IPS-15b (cell line): ENCODE data around the gene RBP7.
"Not testable (repeated sequence)": the region's sequence is repeated elsewhere in the genome, so short reads cannot be mapped to it uniquely, and the experiment has no call there.

ENCODE experiments used
- H3K27me3 ChIP-seq: one replicate; pipeline ENCODE4 v1.6.1; 2013; ENCODE audit warnings: low read length; ENCODE audit not compliant: control insufficient read depth, insufficient read depth
- H3K36me3 ChIP-seq: one replicate; pipeline ENCODE4 v1.6.1; 2013; ENCODE audit warnings: low read length; ENCODE audit not compliant: control insufficient read depth, insufficient read depth
- H3K4me1 ChIP-seq: one replicate; pipeline ENCODE4 v1.6.1; 2013; ENCODE audit warnings: mild to moderate bottlenecking, low read length; ENCODE audit not compliant: control insufficient read depth, insufficient read depth
- H3K4me3 ChIP-seq: one replicate; pipeline ENCODE4 v1.5.1; 2013; ENCODE audit warnings: low read depth, low read length
- H3K9ac ChIP-seq: one replicate; pipeline ENCODE4 v1.6.1; 2013; ENCODE audit warnings: low read depth, mild to moderate bottlenecking, low read length
- H3K9me3 ChIP-seq: one replicate; pipeline ENCODE4 v1.6.1; 2013; ENCODE audit warnings: mild to moderate bottlenecking, low read length; ENCODE audit not compliant: control insufficient read depth, insufficient read depth

Gene RBP7

DNA sequence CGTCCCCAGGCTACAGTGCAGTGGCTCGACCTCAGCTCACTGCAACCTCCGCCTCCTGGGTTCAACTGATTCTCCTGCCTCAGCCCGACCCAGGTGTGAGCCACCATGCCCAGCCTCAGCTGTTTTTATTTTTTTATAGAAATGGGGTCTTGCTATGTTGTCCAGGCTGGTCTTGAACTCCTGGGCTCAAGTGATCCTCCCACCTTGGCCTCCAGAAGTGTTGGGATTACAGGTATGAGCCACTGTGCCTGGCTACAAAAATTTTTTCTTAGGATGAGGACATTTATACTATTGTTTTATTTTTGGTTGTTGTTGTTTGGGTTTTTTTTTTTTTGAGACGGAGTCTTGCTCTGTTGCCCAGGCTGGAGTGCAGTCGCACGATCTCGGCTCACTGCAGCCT is 8.2 kb downstream of the RBP7 start:
- not testable (repeated sequence) for H3K36me3 ChIP-seq, H3K9ac ChIP-seq, H3K4me1 ChIP-seq, H3K9me3 ChIP-seq, H3K27me3 ChIP-seq, H3K4me3 ChIP-seq

DNA sequence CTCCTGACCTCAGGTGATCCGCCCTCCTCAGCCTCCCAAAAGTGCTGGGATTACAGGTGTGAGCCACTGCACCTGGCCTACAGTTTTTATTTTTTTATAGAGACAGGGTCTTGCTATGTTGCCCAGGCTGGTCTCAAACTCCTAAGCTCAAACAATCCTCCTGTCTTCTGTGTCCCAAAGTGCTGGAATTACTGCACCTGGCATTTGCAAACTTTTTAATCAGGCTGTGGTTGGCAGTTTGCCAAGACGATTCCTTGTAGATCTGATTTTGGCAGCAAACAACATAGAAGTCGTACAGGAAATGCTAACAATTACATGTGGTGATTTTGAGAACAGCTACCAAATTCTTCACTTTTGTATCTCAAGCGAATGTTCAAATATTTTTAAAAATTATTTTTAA is 10.1 kb downstream of the RBP7 start:
- Histone ChIP-seq H3K4me3 (no peak overlapping the region), H3K36me3 (no peaks in the 10 kb centered on the region), H3K9ac (no peak overlapping the region), H3K27me3 (no peaks in the 10 kb centered on the region), H3K4me1 (no peaks in the 10 kb centered on the region), H3K9me3 (no peaks in the 10 kb centered on the region)

DNA sequence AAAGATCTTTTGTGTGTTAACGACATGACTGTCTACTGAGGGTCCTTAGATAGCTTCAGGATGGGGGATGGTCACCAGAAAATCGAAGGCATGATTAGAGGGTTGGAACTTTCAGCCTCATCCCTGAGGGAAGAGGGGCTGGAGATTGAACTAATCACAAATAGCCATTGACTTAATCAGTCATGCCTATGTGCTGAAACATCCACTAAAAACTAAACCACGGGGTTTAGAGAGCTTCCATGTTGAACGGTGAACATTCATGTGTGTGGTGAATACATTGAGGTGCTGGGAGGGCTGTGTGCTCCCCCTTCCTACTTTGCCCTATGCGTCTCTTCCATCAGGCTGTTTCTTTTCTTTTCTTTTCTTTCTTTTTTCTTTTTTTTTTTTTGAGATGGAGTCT is 17.0 kb downstream of the RBP7 start:
- Histone ChIP-seq H3K4me3 (no peak overlapping the region), H3K9me3 (no peaks in the 10 kb centered on the region), H3K9ac (no peak overlapping the region), H3K36me3 (no peaks in the 10 kb centered on the region), H3K4me1 (no peaks in the 10 kb centered on the region), H3K27me3 (no peaks in the 10 kb centered on the region)

DNA sequence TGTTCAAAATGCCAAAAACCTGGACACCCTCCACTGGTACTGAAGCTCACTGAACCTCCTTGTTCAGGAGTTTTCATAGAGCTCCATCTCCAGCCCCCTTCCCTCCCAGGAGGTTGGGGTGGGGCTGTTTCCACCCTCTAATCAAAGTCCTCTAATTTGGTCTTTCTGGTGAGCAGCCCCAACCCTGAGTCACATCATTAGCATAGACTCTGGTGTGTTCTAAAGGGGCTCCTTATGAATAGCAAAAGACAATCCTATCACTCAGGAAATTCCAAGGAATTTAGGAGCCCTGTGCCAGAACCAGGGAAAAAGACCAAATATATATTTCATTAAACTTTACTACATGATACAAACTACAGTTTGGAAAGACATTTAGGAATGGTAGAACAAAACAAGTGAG is 22.5 kb downstream of the RBP7 start:
- Histone ChIP-seq H3K36me3 (no peaks in the 10 kb centered on the region), H3K9ac (no peak overlapping the region)

DNA sequence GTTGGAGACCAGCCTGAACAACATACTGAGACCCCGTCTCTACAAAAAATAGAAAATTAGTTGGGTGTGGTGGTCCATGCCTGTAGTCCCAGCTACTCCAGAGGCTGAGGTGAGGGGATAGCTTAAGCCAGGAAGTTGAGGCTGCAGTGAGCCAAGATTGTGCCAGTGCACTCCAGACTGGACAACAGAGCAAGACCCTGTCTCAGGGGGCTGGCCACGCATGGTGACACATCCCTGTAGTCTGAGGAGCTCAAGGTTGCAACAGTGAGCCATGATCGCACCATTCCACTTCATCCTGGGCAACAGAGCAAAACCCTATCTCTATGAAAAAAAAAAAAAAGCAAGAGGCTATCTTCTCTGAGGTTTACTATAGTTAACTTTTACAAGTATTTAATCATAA is 23.1 kb downstream of the RBP7 start:
- Histone ChIP-seq H3K4me3 (no peak overlapping the region), H3K4me1 (no peaks in the 10 kb centered on the region), H3K9me3 (no peaks in the 10 kb centered on the region), H3K27me3 (no peaks in the 10 kb centered on the region), H3K9ac (no peak overlapping the region), H3K36me3 (no peaks in the 10 kb centered on the region)

More for the DNA sequence above, 22.5 kb downstream of the RBP7 start:
- Histone ChIP-seq H3K4me1 (no peaks in the 10 kb centered on the region), H3K9me3 (no peaks in the 10 kb centered on the region), H3K4me3 (no peak overlapping the region), H3K27me3 (no peaks in the 10 kb centered on the region)

DNA sequence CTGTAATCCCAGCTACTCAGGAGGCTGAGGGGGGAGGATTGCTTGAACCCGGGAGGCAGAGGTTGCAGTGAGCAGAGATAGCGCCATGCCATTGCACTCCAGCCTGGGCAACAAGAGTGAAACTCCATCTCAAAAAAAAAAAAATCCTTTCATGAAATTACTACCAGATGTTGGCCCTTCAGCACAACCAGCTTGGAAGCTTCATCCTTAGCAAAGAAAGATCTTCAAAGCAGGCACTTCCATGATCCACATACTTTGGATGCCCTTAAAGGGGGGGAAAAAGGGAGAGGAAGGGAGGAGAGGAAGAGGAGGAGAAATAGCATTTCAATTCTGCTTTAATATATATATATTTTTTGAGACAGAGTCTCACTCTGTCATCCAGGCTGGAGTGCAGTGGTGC is 23.6 kb downstream of the RBP7 start:
- H3K9me3 ChIP-seq, H3K27me3 ChIP-seq, H3K4me3 ChIP-seq, H3K36me3 ChIP-seq, H3K9ac ChIP-seq, H3K4me1 ChIP-seq: not testable (repeated sequence)

DNA sequence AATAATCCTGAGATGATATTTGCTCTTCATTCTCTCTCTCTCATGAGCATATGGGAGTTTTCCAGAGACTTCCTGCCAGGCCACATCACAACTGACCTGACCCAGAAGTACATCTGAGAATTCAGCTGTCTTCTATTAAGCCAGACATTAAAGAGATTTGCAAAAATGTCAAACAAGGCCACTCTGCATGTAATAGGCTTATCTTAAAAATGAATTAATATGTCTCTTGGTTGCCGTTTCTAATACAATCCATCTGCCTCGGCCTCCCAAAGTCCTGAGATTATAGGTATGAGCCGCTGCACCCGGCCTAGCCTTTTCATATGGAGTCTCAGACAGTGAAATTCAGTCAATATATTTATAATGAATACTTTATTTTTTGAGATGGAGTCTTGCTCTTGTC is 25.0 kb downstream of the RBP7 start:
- H3K4me3 ChIP-seq, H3K9me3 ChIP-seq, H3K9ac ChIP-seq, H3K36me3 ChIP-seq, H3K4me1 ChIP-seq, H3K27me3 ChIP-seq: not testable (repeated sequence)

DNA sequence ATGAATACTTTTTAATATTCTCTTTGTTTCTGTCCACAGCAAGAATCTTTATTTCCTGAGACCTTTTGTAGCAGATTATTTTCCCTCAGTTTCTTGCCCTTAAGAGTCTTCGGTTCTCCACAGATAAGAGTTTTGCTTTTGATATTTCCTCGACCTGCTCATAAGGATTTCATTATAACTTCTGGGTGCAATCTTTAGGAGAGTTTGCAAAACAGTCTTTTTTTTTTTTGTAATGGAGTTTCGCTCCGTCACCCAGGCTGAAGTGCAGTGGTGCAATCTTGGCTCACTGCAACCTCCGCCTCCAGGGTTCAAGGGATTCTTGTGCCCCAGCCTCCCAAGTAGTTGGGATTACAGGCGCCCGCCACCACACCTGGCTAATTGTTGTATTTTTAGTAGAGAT is 25.6 kb downstream of the RBP7 start:
- Histone ChIP-seq H3K9me3 (no peaks in the 10 kb centered on the region), H3K4me1 (no peaks in the 10 kb centered on the region), H3K4me3 (no peak overlapping the region)

DNA sequence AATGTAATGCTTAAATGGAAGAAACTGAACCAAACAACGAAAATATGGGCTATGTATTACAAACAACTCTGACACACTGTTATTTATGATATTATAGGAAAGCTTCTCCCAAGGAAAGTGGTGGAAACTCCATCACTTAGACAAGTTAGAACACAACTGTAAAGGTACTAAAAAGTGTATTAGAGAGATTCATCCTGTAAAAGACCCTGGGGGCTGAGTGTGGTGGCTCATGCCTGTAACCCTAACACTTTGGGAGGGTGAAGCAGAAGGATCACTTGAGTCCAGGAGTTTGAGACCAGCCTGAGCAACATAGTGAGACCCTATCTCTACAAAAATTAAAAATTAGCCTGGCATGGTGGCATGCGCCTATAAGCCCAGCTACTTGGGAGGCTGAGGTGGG is 28.3 kb downstream of the RBP7 start:
- no peaks in the 10 kb centered on the region for H3K27me3 ChIP-seq
- H3K36me3 ChIP-seq = no peaks in the 10 kb centered on the region

More for the DNA sequence above, 25.6 kb downstream of the RBP7 start:
- H3K36me3 ChIP-seq = no peaks in the 10 kb centered on the region
- H3K27me3 ChIP-seq = no peaks in the 10 kb centered on the region
- H3K9ac ChIP-seq = no peak overlapping the region

DNA sequence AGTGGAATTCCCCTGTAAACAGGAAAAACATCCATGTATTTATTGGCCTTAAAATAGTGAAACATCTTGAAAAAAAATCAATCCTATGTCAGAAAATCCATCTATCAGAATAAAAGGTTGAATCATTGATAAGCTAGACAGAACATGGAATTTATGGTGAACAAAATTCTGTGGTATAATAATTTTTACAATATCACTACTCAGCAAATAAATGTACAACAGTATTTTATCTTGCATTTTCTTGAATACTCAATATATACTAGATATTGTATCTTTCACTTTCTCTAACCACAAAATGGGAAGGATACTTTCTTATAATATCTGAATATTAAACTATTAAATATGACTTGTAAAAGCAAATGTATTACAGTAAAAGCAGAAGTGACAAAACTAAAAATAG is 30.0 kb downstream of the RBP7 start:
- Histone ChIP-seq H3K4me3 (no peak overlapping the region), H3K9ac (no peak overlapping the region), H3K27me3 (no peaks in the 10 kb centered on the region), H3K4me1 (no peaks in the 10 kb centered on the region), H3K9me3 (no peaks in the 10 kb centered on the region), H3K36me3 (no peaks in the 10 kb centered on the region)

More for the DNA sequence above, 28.3 kb downstream of the RBP7 start:
- H3K4me3 ChIP-seq = no peak overlapping the region
- no peaks in the 10 kb centered on the region for H3K9me3 ChIP-seq
- no peaks in the 10 kb centered on the region for H3K4me1 ChIP-seq
- no peak overlapping the region for H3K9ac ChIP-seq

DNA sequence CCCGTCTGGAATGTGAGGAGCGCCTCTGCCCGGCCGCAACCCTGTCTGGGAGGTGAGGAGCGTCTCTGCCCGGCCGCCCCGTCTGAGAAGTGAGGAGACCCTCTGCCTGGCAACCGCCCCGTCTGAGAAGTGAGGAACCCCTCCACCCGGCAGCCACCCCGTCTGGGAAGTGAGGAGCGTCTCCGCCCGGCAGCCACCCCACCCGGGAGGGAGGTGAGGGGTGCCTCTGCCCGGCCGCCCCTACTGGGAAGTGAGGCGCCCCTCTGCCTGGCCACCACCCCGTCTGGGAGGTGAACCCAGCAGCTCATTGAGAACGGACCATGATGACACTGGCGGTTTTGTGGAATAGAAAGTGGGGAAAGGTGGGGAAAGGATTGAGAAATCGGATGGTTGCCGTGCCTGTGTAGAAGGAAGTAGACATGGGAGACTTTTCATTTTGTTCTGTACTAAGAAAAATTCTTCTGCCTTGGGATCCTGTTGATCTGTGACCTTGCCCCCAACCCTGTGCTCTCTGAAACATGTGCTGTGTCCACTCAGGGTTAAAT is 32.0 kb downstream of the RBP7 start:
- H3K4me3 ChIP-seq, H3K9me3 ChIP-seq, H3K4me1 ChIP-seq, H3K27me3 ChIP-seq, H3K9ac ChIP-seq, H3K36me3 ChIP-seq: not testable (repeated sequence)

DNA sequence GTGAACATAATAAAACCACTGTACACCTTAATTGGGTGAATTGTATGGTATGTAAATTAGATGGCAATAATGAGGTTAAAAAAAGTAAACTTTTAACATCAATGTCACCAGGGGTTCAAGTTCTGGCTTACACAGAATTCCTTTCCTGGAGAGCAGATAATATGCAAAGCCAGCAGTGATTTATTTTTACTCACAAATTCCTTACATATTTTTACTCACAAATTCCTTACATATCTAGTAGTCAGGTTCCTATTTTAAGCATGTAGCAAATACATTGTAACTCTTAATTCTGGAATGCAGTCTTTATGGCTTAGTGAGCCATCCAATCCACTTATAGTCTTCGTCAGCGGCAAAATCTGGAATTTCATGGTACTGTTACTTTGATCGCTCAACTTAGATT is 34.4 kb downstream of the RBP7 start:
- H3K4me3 ChIP-seq = no peak overlapping the region
- H3K9ac ChIP-seq = no peak overlapping the region
- H3K27me3 ChIP-seq = no peaks in the 10 kb centered on the region
- H3K4me1 ChIP-seq = no peaks in the 10 kb centered on the region
- H3K9me3 ChIP-seq = no peaks in the 10 kb centered on the region
- no peaks in the 10 kb centered on the region for H3K36me3 ChIP-seq
